ENCODE data around the gene PCSK6. TPM values are rescaled to one million over a fixed set of nuclear protein-coding genes. Genes with fewer than 3 reads are reported as not detected.
A peak's percentile ranks its signal among the peaks of the same experiment; 100 is the strongest.
"Not testable (repeated sequence)": the region's sequence is repeated elsewhere in the genome, so short reads cannot be mapped to it uniquely, and the experiment has no call there.

The PCSK6 gene
- total RNA-seq, 2 donors from 2014 or later, result 29.9 to 39.5 TPM

DNA sequence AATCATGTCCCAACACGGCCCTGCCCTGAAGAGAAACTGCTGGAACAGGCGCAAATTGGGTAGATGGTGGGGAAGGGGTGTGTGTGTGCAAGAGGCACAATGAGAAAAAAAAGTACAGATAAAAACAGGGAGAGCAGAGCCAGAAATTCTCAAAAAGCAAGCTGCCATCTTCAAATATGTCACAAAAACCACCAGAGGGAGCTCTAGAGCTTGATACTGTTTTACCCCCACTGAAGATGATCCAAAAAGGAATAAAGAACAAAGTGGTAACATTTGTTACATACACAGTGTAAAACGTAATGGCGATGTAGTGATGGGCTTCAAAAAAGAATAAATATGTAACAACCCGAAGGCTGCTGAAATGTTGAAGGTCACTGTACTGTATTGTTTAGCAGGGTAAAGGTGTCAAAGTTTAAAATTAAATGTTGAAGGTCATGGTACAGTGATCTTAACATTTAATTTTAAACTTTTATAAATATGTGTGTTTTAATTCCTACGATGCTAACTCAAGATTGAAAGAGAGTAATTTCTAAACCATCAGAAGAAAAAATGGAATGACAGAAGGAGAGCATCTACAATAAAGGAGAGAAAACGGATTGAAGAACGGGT lies 200.5 kb downstream of the PCSK6 start:
- TF ChIP-seq, protein P1, sequence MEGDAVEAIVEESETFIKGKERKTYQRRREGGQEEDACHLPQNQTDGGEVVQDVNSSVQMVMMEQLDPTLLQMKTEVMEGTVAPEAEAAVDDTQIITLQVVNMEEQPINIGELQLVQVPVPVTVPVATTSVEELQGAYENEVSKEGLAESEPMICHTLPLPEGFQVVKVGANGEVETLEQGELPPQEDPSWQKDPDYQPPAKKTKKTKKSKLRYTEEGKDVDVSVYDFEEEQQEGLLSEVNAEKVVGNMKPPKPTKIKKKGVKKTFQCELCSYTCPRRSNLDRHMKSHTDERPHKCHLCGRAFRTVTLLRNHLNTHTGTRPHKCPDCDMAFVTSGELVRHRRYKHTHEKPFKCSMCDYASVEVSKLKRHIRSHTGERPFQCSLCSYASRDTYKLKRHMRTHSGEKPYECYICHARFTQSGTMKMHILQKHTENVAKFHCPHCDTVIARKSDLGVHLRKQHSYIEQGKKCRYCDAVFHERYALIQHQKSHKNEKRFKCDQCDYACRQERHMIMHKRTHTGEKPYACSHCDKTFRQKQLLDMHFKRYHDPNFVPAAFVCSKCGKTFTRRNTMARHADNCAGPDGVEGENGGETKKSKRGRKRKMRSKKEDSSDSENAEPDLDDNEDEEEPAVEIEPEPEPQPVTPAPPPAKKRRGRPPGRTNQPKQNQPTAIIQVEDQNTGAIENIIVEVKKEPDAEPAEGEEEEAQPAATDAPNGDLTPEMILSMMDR (IDR thresholded peaks at IDR 0.05), result peak; percentile 74
- Histone ChIP-seq H3K4me1 (peaks cover 2% of the 10 kb centered on the region), H3K9ac (ENCODE audit: low read depth in 2 of 2, low read length in 2 of 2) (no peak overlapping the region), H3K9me3 (no peaks in the 10 kb centered on the region), H3K27ac (no peak overlapping the region), H3K27me3 (no peaks in the 10 kb centered on the region), H3K4me3 (no peak overlapping the region), H3K36me3 (peaks cover 3% of the 10 kb centered on the region)
- DNase-seq, result no peak
- intact Hi-C loops (cut with DNase I), result no loop called here

DNA sequence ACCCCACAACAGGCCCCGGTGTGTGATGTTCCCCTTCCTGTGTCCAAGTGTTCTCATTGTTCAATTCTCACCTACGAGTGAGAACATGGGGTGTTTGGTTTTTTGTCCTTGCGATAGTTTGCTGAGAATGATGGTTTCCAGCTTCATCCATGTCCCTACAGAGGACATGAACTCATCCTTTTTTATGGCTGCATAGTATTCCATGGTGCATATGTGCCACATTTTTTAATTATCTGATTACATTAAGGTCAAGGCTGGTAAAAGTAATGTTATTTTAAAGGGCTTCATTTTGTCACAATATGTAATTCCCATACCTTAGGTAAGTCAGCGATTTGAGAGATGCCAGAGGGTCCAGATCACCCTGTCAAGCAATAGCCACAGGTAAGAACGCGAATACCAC lies 202.2 kb downstream of the PCSK6 start:
- H3K36me3 ChIP-seq; H3K4me3 ChIP-seq; H3K27ac ChIP-seq; intact Hi-C loops (cut with DNase I); H3K9me3 ChIP-seq; H3K4me1 ChIP-seq; H3K27me3 ChIP-seq; H3K9ac ChIP-seq (ENCODE audit: low read depth in 2 of 2, low read length in 2 of 2); DNase-seq: not testable (repeated sequence)

DNA sequence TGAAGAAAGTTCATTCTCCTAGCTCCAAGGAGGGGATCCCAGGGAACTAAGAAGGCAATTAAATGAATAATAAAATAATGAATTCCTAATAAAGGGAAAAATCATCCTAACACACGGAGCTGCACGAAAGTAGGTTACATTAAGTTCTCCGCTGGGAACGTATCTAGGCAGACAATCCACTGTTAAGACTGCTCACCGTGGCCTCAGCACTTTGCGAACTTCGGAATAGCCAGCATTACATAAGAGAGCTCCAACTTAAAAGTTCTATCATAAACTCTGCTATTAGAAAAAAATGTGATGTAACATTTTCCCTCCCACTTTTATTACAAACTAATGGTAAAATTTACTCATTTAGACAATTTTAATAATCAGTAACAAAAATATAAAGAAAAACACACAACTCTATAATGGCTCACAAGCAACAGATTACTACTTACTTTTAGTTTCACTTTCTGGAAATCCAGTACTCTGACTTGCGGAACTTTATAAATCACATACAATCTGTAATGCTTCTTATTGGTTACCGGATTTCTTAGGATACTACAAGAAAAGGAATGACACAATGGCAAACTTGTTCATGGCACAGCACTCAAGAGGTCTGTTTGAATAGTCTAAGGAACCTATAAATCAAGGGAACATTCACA lies 202.9 kb downstream of the PCSK6 start:
- no peak overlapping the region for H3K27ac ChIP-seq

DNA sequence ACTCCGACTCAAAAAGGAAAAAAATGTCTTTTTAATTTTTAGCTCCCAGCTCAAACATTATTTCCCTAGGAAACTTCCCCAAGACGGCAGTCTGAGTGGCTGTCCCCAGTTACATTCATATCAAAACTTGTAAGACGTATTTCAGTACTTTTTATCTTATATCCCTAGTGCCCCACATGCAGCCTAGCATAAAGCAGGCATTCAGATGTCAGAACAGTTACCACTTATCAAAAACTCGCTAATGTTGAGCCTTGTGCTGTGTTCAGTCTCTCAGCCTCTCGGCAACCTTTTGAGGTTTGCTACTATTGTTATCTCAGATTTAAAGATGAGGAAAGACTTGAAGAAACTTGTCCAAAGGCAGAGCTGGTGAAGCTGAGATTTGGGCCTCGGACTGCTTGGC lies 205.6 kb downstream of the PCSK6 start:
- Histone ChIP-seq H3K27me3 (no peaks in the 10 kb centered on the region), H3K27ac (no peak overlapping the region), H3K4me3 (no peak overlapping the region), H3K9me3 (no peaks in the 10 kb centered on the region), H3K36me3 (peaks cover 7% of the 10 kb centered on the region), H3K9ac (ENCODE audit: low read depth in 2 of 2, low read length in 2 of 2) (no peak overlapping the region), H3K4me1 (no peaks in the 10 kb centered on the region)
- intact Hi-C loops (cut with DNase I), result no loop called here
- TF ChIP-seq, protein P1 (IDR thresholded peaks at IDR 0.05), result no peak
- DNase-seq, result no peak

More for the DNA sequence above, 202.9 kb downstream of the PCSK6 start:
- H3K36me3 ChIP-seq, result peaks cover 7% of the 10 kb centered on the region
- no peak overlapping the region for H3K9ac ChIP-seq (ENCODE audit: low read depth in 2 of 2, low read length in 2 of 2)
- no peaks in the 10 kb centered on the region for H3K9me3 ChIP-seq
- no peak overlapping the region for H3K4me3 ChIP-seq
- intact Hi-C loops (cut with DNase I), result no loop called here
- no peak for DNase-seq
- TF ChIP-seq, protein P1 (IDR thresholded peaks at IDR 0.05), result no peak
- no peaks in the 10 kb centered on the region for H3K4me1 ChIP-seq
- no peaks in the 10 kb centered on the region for H3K27me3 ChIP-seq

DNA sequence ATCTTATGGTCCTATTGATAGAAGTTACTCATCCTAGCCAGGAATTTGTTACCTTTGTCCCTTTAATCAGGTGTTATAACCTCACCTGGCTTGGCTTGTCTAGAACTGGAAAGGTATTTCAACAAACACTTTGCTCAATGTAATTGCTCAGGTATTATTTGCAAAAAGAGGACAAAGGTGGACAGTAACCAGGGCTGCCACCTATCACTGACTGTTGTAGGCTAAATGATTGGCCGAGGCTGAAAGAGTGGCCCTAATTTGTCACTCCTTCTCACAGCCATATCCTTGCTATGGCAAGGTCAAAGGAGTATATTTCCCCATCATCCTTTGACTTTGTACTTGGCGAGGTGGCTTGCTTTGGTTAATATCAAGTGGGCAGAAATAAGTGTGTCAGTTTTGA lies 209.5 kb downstream of the PCSK6 start:
- H3K9ac ChIP-seq (ENCODE audit: low read depth in 2 of 2, low read length in 2 of 2), result no peak overlapping the region
- DNase-seq, result no peak
- no peaks in the 10 kb centered on the region for H3K27me3 ChIP-seq
- no peaks in the 10 kb centered on the region for H3K9me3 ChIP-seq
- peaks cover 8% of the 10 kb centered on the region for H3K4me1 ChIP-seq
- peaks cover 4% of the 10 kb centered on the region for H3K36me3 ChIP-seq
- TF ChIP-seq, protein P1 (IDR thresholded peaks at IDR 0.05), result no peak
- H3K4me3 ChIP-seq, result no peak overlapping the region
- intact Hi-C loops (cut with DNase I), result no loop called here
- peak overlapping the region; percentile 38 for H3K27ac ChIP-seq

DNA sequence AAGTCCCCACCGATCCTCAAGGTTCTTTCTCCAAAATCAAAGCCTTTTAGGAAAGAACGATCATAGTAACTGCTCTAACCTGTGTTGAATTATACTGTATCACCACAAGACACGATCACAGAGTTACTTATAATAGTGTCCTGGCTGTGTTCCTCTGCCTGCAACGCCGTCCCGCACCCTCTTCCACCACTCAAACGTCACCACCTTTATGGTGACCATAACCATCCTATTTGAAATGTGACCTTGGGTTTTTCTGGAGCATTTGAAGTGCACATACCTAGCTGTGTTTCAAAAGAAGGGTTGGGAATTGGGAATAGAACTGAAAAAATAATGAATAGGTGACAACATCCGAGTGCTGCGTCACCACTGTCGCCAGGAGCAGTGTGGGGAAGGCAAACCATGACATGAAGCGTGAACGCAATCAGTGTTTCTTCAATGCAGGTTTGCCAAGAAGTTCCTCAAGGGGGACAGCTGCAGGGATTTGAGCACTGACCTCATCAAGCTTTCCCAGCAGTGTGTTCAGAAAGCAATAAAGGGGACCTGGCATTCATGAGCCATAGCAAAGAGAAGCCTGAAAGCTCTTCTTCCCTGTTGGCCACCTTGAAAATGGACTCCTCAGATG lies 211.5 kb downstream of the PCSK6 start:
- H3K27me3 ChIP-seq, result no peaks in the 10 kb centered on the region
- H3K4me1 ChIP-seq, result peaks cover 8% of the 10 kb centered on the region
- H3K36me3 ChIP-seq, result peaks cover 17% of the 10 kb centered on the region
- peak; percentile 34 for DNase-seq
- intact Hi-C loops (cut with DNase I), result no loop called here
- TF ChIP-seq, protein P1 (IDR thresholded peaks at IDR 0.05), result no peak
- peak overlapping the region; percentile 40 to 72 for H3K9ac ChIP-seq (ENCODE audit: low read depth in 2 of 2, low read length in 2 of 2)
- peak overlapping the region; percentile 92 for H3K27ac ChIP-seq
- no peaks in the 10 kb centered on the region for H3K9me3 ChIP-seq
- peak overlapping the region; percentile 97 for H3K4me3 ChIP-seq
